ENCODE data around the gene SRGAP3.

Gene SRGAP3

DNA sequence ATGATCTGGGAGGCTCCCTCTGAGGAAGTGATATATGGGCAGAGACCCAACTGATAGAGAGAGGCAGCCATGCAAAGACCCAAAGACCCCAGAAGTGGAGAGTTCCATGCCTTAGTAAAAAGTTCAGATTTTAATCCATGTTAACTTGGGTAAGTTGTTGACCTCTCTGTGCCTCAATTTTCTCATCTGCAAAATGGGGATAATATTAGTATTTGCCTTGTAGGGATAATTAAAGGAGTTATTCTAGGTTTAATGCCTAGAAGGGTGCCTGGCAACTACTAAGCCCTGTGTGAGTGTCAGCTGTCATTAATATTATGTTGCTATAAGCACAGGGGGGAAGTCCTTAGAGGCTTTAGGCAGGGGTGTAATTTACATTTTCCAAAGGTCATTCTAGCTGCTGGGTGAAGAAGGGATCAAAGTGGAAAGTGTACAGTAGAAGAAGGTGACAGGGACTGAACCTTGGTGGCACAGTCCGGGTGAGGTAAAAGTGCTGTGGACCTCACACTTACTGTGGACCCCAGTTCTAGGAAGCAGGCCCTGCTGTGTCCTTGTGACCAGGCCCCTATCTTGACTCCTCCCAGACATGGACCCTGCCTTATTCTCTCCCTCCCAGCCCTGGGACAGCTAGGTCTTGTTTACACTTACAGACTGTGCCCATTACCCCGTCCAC, 283.2 kb downstream of the SRGAP3 start:
- no peaks in the 10 kb centered on the region for H3K9me2 ChIP-seq (replicated peaks; ENCODE audit: low read depth, low read length)
- no peak overlapping the region for H3K4me2 ChIP-seq (ENCODE audit: low read depth, low read length, poor library complexity, severe bottlenecking)
- H3K79me2 ChIP-seq (ENCODE audit: insufficient read depth, low read length) = peaks cover 20% of the 10 kb centered on the region
- no peaks in the 10 kb centered on the region for H3K36me3 ChIP-seq (ENCODE audit: insufficient read depth, low read length)
- no peaks in the 10 kb centered on the region for H3F3A ChIP-seq (ENCODE audit: low read depth)
- H4K20me1 ChIP-seq (ENCODE audit: insufficient read depth, low read length, poor library complexity, severe bottlenecking) = peaks cover 19% of the 10 kb centered on the region
- H3K4me1 ChIP-seq (ENCODE audit: insufficient read depth, low read length, poor library complexity, severe bottlenecking) = peaks cover 26% of the 10 kb centered on the region
- no peak overlapping the region for H3K9ac ChIP-seq (ENCODE audit: low read depth, low read length, poor library complexity, severe bottlenecking)
- no peak overlapping the region for H2AFZ ChIP-seq (ENCODE audit: low read length)
- H3K4me3 ChIP-seq (ENCODE audit: low read length, poor library complexity, severe bottlenecking) = no peak overlapping the region
- no peaks in the 10 kb centered on the region for H3K27me3 ChIP-seq (ENCODE audit: insufficient read depth, low read length, poor library complexity, severe bottlenecking)
- TF ChIP-seq, protein P1, sequence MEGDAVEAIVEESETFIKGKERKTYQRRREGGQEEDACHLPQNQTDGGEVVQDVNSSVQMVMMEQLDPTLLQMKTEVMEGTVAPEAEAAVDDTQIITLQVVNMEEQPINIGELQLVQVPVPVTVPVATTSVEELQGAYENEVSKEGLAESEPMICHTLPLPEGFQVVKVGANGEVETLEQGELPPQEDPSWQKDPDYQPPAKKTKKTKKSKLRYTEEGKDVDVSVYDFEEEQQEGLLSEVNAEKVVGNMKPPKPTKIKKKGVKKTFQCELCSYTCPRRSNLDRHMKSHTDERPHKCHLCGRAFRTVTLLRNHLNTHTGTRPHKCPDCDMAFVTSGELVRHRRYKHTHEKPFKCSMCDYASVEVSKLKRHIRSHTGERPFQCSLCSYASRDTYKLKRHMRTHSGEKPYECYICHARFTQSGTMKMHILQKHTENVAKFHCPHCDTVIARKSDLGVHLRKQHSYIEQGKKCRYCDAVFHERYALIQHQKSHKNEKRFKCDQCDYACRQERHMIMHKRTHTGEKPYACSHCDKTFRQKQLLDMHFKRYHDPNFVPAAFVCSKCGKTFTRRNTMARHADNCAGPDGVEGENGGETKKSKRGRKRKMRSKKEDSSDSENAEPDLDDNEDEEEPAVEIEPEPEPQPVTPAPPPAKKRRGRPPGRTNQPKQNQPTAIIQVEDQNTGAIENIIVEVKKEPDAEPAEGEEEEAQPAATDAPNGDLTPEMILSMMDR (conservative IDR thresholded peaks at IDR 0.05; ENCODE audit: low read length) = no peak
- no peak for TF ChIP-seq EZH2phosphoT487 (IDR thresholded peaks at IDR 0.05; ENCODE audit: borderline replicate concordance)
- no peaks in the 10 kb centered on the region for H3K9me3 ChIP-seq (ENCODE audit: insufficient read depth, low read depth, low read length)

DNA sequence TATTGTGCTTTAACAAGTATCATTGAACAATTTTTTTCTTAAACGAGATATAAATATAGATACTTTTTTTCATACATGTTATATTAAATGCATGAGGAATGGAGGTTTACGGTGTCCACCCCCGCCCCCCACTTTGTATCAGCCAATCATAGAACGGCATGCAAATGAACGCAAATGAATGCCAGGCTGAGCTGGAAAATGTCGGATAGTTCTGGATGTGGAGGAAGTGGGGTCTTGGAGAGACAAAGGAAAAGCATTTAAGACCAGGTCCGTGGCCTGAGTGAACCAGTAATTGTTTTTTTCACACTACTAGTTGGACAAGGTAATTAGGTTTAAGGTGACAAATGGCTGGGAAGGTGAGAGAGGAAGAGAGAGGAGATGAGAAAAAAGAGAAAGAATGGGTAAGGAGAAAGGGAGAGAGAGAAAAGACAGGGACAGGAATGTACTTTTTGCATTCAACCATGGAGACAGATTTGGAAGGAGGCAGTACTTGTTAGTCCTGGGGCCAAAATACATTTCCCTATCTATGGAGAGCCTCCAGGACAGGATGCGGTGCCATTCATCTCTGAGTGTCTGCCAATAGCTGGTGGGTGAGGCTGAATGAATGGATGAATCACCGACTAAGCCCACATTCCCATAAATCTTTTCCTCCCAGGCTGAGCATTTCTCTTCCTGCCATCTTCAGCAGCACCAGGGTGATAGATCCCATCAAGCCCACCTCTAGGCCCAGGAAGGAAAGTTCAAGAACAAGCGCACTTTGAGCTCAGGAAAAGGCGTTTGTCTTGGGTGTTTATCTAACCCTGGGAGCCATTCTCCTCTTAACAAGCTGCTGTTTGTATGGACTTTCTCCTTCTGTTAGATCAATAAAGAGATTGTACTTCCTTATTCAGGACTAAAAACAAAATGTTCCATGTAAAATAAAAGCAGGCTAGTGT, 284.7 kb downstream of the SRGAP3 start:
- Histone ChIP-seq H3K4me3 (ENCODE audit: low read length, poor library complexity, severe bottlenecking) (no peak overlapping the region), H3K9ac (ENCODE audit: low read depth, low read length, poor library complexity, severe bottlenecking) (no peak overlapping the region), H4K20me1 (ENCODE audit: insufficient read depth, low read length, poor library complexity, severe bottlenecking) (peaks cover 22% of the 10 kb centered on the region), H3K4me2 (ENCODE audit: low read depth, low read length, poor library complexity, severe bottlenecking) (peak overlapping the region; percentile 99), H3K27me3 (ENCODE audit: insufficient read depth, low read length, poor library complexity, severe bottlenecking) (no peaks in the 10 kb centered on the region), H2AFZ (ENCODE audit: low read length) (peak overlapping the region; percentile 60), H3K4me1 (ENCODE audit: insufficient read depth, low read length, poor library complexity, severe bottlenecking) (peaks cover 42% of the 10 kb centered on the region), H3K79me2 (ENCODE audit: insufficient read depth, low read length) (peaks cover 36% of the 10 kb centered on the region), H3K9me3 (ENCODE audit: insufficient read depth, low read depth, low read length) (no peaks in the 10 kb centered on the region), H3K36me3 (ENCODE audit: insufficient read depth, low read length) (no peaks in the 10 kb centered on the region), H3F3A (ENCODE audit: low read depth) (no peaks in the 10 kb centered on the region), H3K9me2 (replicated peaks; ENCODE audit: low read depth, low read length) (no peaks in the 10 kb centered on the region)
- TF ChIP-seq EZH2phosphoT487 (IDR thresholded peaks at IDR 0.05; ENCODE audit: borderline replicate concordance) = no peak
- TF ChIP-seq, protein P1 (conservative IDR thresholded peaks at IDR 0.05; ENCODE audit: low read length) = no peak

DNA sequence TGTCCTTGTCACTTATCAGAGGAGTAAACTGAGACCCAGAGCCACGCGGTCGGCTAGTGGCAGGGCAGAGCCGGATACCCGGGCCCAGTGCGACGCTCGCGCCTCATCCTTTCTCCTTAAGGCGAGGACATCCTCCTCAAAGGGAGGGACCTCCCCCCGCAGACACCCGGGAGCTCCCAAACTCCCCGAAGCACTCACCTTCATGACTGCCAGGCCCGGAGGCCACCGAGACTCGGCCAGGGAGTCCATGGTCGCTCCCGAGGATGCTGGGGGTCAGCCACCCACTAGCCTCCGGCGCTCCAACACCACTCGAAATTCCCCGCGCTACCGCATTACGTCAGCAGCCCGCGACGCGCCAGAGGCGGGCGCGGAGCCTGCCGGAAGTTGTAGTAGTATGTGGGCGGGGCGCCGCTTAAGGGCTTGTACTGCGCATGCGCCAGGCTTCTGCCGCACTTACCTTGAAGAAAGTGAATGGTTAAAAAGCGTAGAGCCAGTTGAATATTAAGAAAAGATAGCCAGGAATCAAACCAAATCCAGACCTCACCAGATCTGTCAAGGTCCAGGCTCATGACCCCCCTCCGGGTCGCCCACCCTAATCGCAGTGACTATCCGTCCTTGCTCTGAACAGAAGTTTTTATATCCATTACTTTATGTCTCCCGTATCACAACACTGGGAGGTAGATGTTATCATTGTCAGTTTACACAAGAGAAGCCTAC, 286.2 kb downstream of the SRGAP3 start, which contains the start of gene RAD18:
TSS of gene RAD18 (minus strand) at position 336 of the 717 bp plus-strand sequence. CDS start at position 249, 87 bp downstream.
- Histone ChIP-seq H3F3A (ENCODE audit: low read depth) (no peaks in the 10 kb centered on the region), H3K9ac (ENCODE audit: low read depth, low read length, poor library complexity, severe bottlenecking) (peak within 1 kb of the TSS; percentile 86), H3K4me2 (ENCODE audit: low read depth, low read length, poor library complexity, severe bottlenecking) (peak within 1 kb of the TSS; percentile 99), H3K27me3 (ENCODE audit: insufficient read depth, low read length, poor library complexity, severe bottlenecking) (no peaks in the 10 kb centered on the region), H3K4me3 (ENCODE audit: low read length, poor library complexity, severe bottlenecking) (peak within 1 kb of the TSS; percentile 97), H4K20me1 (ENCODE audit: insufficient read depth, low read length, poor library complexity, severe bottlenecking) (peaks cover 28% of the 10 kb centered on the region), H2AFZ (ENCODE audit: low read length) (peak within 1 kb of the TSS; percentile 94), H3K79me2 (ENCODE audit: insufficient read depth, low read length) (peaks cover 49% of the 10 kb centered on the region), H3K9me2 (replicated peaks; ENCODE audit: low read depth, low read length) (no peaks in the 10 kb centered on the region), H3K36me3 (ENCODE audit: insufficient read depth, low read length) (no peaks in the 10 kb centered on the region), H3K9me3 (ENCODE audit: insufficient read depth, low read depth, low read length) (no peaks in the 10 kb centered on the region), H3K4me1 (ENCODE audit: insufficient read depth, low read length, poor library complexity, severe bottlenecking) (peaks cover 55% of the 10 kb centered on the region)
- TF ChIP-seq EZH2phosphoT487 (IDR thresholded peaks at IDR 0.05; ENCODE audit: borderline replicate concordance) = no peak
- TF ChIP-seq, protein P1 (conservative IDR thresholded peaks at IDR 0.05; ENCODE audit: low read length) = no peak

Data from Loucy (cell line).